B cell (primary cell): ENCODE results near the gene ZC3H15. TPM values are rescaled to one million over a fixed set of nuclear protein-coding genes. Genes with fewer than 3 reads are reported as not detected.

Experiments
- ATAC-seq: fragments of 200-7000 bp; cut with Tn5 transposase; one replicate; pipeline ENCODE4 v1.10.0; 2021; ENCODE audit warnings: low read depth, mild to moderate bottlenecking, moderate number of reproducible peaks, moderate library complexity
- CTCF ChIA-PET: fragments of 350-600 bp; sonication (Branson Sonifier 250); formaldehyde crosslinking; loops from one replicate; lab custom pipeline; 2021; ENCODE audit warnings: antibody characterized with exemption, inconsistent platforms; lab: Charles Lee
- POLR2A ChIA-PET: fragments of 350-600 bp; sonication (Branson Sonifier 250); formaldehyde crosslinking; loops from one replicate; lab custom pipeline; 2021; ENCODE audit warnings: antibody characterized with exemption; lab: Charles Lee
- DNase-seq: peaks from one replicate; pipeline ENCODE4 v3.0.0; 2013
- H2AFZ ChIP-seq: 2 replicates; pipeline ENCODE4 v1.6.1; 2012; ENCODE audit warnings: mild to moderate bottlenecking, low read depth, low read length; ENCODE audit not compliant: insufficient read depth, poor library complexity, severe bottlenecking
- H3K27ac ChIP-seq, 2 donors: 1 replicate in 1 of 2; 2 replicates in 1 of 2; pipeline ENCODE4 v1.5.1; 2012 to 2013; ENCODE audit warnings: low read length in 2 of 2, mild to moderate bottlenecking in 2 of 2, moderate library complexity in 1 of 2
- H3K27me3 ChIP-seq, 4 experiments: fragments of 200-600 bp in 1 of 4; sonication (generic) in 1 of 4; replicated peaks in 1 of 4; 1 replicate in 2 of 4; 2 replicates in 2 of 4; pipeline versions ENCODE4 v1.6.1 to v1.7.0; 2013 to 2016; ENCODE audit warnings: low read length in 3 of 4, mild to moderate bottlenecking in 2 of 4, mixed read lengths in 1 of 4, moderate library complexity in 1 of 4; ENCODE audit not compliant: insufficient read depth in 4 of 4, control insufficient read depth in 3 of 4; ENCODE audit errors: control extremely low read depth in 1 of 4
- H3K36me3 ChIP-seq, 2 experiments: replicated peaks in 1 of 2; 1 replicate in 1 of 2; 2 replicates in 1 of 2; pipeline versions ENCODE4 v1.6.1 to v1.7.1; 2013; ENCODE audit warnings: low read length in 1 of 2; ENCODE audit not compliant: insufficient read depth in 2 of 2, control insufficient read depth in 1 of 2; ENCODE audit errors: control extremely low read depth in 1 of 2, extremely low read depth in 1 of 2
- H3K4me1 ChIP-seq, 2 donors: fragments of 200-600 bp in 1 of 2; sonication (generic) in 1 of 2; 1 replicate in 1 of 2; 2 replicates in 1 of 2; pipeline versions ENCODE4 v1.5.1 to v1.6.1; 2013 to 2017; ENCODE audit warnings: low read length in 2 of 2; ENCODE audit not compliant: control insufficient read depth in 2 of 2, insufficient read depth in 2 of 2
- H3K4me2 ChIP-seq: replicated peaks from 2 replicates; pipeline ENCODE3; 2012; ENCODE audit warnings: mild to moderate bottlenecking, low read depth, low read length; ENCODE audit not compliant: poor library complexity, severe bottlenecking
- H3K4me3 ChIP-seq, 5 experiments: fragments of 200-600 bp in 1 of 5; sonication (generic) in 1 of 5; 1 replicate in 3 of 5; 2 replicates in 2 of 5; pipeline versions ENCODE4 v1.5.1 to v1.7.0; 2011 to 2016; ENCODE audit warnings: low read length in 4 of 5, mild to moderate bottlenecking in 4 of 5, low read depth in 2 of 5, control low read depth in 1 of 5, moderate library complexity in 1 of 5; ENCODE audit not compliant: insufficient read depth in 1 of 5; ENCODE audit errors: control extremely low read depth in 1 of 5, extremely low read depth in 1 of 5
- H3K79me2 ChIP-seq: fragments of 200-600 bp; sonication (generic); one replicate; pipeline ENCODE4 v1.6.0; 2016; ENCODE audit warnings: low read length; ENCODE audit not compliant: control insufficient read depth, insufficient read depth
- H3K9ac ChIP-seq: fragments of 200-600 bp; sonication (generic); 2 replicates; pipeline ENCODE4 v1.6.1; 2017; ENCODE audit warnings: mild to moderate bottlenecking, low read length, moderate library complexity
- H3K9me3 ChIP-seq, 3 donors: one replicate each; pipeline versions ENCODE4 v1.6.1 to v1.7.1; 2013; ENCODE audit warnings: low read length in 2 of 3; ENCODE audit not compliant: control insufficient read depth in 2 of 3, insufficient read depth in 1 of 3; ENCODE audit errors: control extremely low read depth in 1 of 3
- H4K20me1 ChIP-seq: 2 replicates; pipeline ENCODE4 v1.6.0; 2012; ENCODE audit warnings: mild to moderate bottlenecking, low read length; ENCODE audit not compliant: insufficient read depth, control insufficient read depth, poor library complexity, severe bottlenecking
- H3K27ac Mint-ChIP-seq: one replicate; pipeline ENCODE4 v1.8.0; 2021; ENCODE audit warnings: mixed read lengths
- H3K27me3 Mint-ChIP-seq: one replicate; pipeline ENCODE4 v1.8.0; 2021; ENCODE audit warnings: mixed read lengths
- H3K4me1 Mint-ChIP-seq: one replicate; pipeline ENCODE4 v1.8.0; 2021; ENCODE audit warnings: mixed read lengths
- H3K4me3 Mint-ChIP-seq: one replicate; pipeline ENCODE4 v1.8.0; 2021; ENCODE audit warnings: mixed read lengths
- H3K9me3 Mint-ChIP-seq: one replicate; pipeline ENCODE4 v1.8.0; 2022; ENCODE audit warnings: mixed read lengths; ENCODE audit not compliant: insufficient read depth
- CTCF ChIP-seq: fragments of 200-600 bp; IDR thresholded peaks from one replicate; pipeline ENCODE4 v1.8.0; 2022; ENCODE audit warnings: antibody characterized with exemption, mild to moderate bottlenecking
- EZH2 ChIP-seq: IDR thresholded peaks from 2 replicates; pipeline ENCODE4 v1.6.1; 2012; ENCODE audit warnings: borderline replicate concordance, low read depth, mild to moderate bottlenecking, moderate library complexity, low read length; ENCODE audit not compliant: insufficient read depth, poor library complexity, severe bottlenecking
- WGBS: methylation state at CpG from one replicate; pipeline ENCODE4 v1.1.5; 2013; ENCODE audit warnings: missing lambda C conversion rate; ENCODE audit not compliant: insufficient coverage; 5-methylcytosine and 5-hydroxymethylcytosine counted together
- intact Hi-C: fragments of 100-400 bp; cut with micrococcal nuclease; formaldehyde crosslinking; loops from one replicate; pipeline ENCODE4 v1.10.0; 2022
- polyA plus RNA-seq: library from polyadenylated mRNA; depleted of rRNA; stranded (reverse); fragments of >200 nt; gene quantifications from 2 replicates; pipeline ENCODE4 v1.2.3, GENCODE V29; 2012
- total RNA-seq, 2 donors: library from RNA; stranded (reverse); fragments of 120-200 nt in 1 of 2; gene quantifications; 1 replicate in 1 of 2; 2 replicates in 1 of 2; pipeline versions ENCODE4 v1.2.3 to v1.2.4, GENCODE V29; 2013 to 2022

Gene ZC3H15
- total and polyA plus RNA-seq, 2 donors (not counting 1 experiment from before 2014, with no cell fraction given): 29.6 to 61.4 TPM

DNA sequence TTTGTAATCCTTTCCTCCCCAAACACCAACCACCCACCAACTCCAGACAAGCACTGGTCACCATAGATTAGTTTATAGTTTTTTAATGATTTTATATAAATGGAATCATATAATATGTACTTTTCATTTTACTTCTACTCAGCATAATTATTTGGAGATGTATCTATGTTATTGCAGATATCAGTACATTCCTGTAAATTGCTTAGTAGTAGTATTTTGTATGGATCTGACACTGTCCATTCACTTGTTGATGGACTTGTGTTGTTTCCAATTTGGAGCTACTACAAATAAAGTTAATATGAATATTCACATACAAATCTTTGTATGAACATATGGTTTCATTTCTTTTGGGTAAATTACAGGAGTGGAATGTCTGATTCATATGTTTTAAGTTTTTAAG, 31.0 kb downstream of the ZC3H15 start:
- Mint-ChIP-seq H3K27ac (no peak overlapping the region), H3K9me3 (no peaks in the 10 kb centered on the region), H3K4me1 (peaks cover 3% of the 10 kb centered on the region), H3K27me3 (no peaks in the 10 kb centered on the region), H3K4me3 (no peak overlapping the region)
- DNase-seq (no peak), ATAC-seq (no peak)
- Histone ChIP-seq H3K4me3 (no peak overlapping the region), H3K27me3 (no peaks in the 10 kb centered on the region), H3K79me2 (no peaks in the 10 kb centered on the region), H4K20me1 (no peaks in the 10 kb centered on the region), H2AFZ (no peak overlapping the region), H3K9me3 (no peaks in the 10 kb centered on the region), H3K36me3 (peaks cover 14% of the 10 kb centered on the region in 2 experiments), H3K27ac (no peak overlapping the region), H3K4me1 (no peaks in the 10 kb centered on the region), H3K4me2 (no peak overlapping the region), H3K9ac (no peak overlapping the region)
- intact Hi-C loops: no loop called here
- TF ChIP-seq EZH2: no peak
- no peak for TF ChIP-seq CTCF
- POLR2A ChIA-PET: no interaction called here
- CTCF ChIA-PET: no interaction called here

GRCh38 chr2:186518291-186518690, 32.2 kb downstream of the ZC3H15 start:
- ChIA-PET CTCF (interaction anchor here (1.1 to 1.2 kb wide), 2 partner anchors 14 to 29 kb away, joined by 3 read pairs; no protein-coding TSS in a partner anchor), POLR2A (no interaction called here)
- Histone ChIP-seq H3K9me3 (no peaks in the 10 kb centered on the region), H3K4me3 (no peak overlapping the region), H3K4me2 (no peak overlapping the region), H2AFZ (no peak overlapping the region), H3K9ac (no peak overlapping the region), H3K36me3 (peaks cover 7% of the 10 kb centered on the region in 2 experiments), H3K4me1 (no peaks in the 10 kb centered on the region), H3K27ac (no peak overlapping the region), H3K27me3 (no peaks in the 10 kb centered on the region), H3K79me2 (no peaks in the 10 kb centered on the region), H4K20me1 (no peaks in the 10 kb centered on the region)
- Mint-ChIP-seq H3K4me1 (peaks cover 3% of the 10 kb centered on the region), H3K27ac (no peak overlapping the region), H3K9me3 (no peaks in the 10 kb centered on the region), H3K4me3 (no peak overlapping the region), H3K27me3 (no peaks in the 10 kb centered on the region)
- WGBS: no CpG with 5 or more reads among the region's 4 CpGs
- ATAC-seq (no peak), DNase-seq (no peak)
- no peak for TF ChIP-seq CTCF
- no peak for TF ChIP-seq EZH2
- intact Hi-C loops: no loop called here
